HG03135 (cell line): ENCODE results near the gene MT1A.
"Not testable (repeated sequence)": the region's sequence is repeated elsewhere in the genome, so short reads cannot be mapped to it uniquely, and the experiment has no call there.

ENCODE experiments used
- ATAC-seq: cut with Tn5 transposase; IDR thresholded peaks from one replicate; pipeline ENCODE4 v1.9.1; 2021; ENCODE audit warnings: mild to moderate bottlenecking, moderate library complexity; ENCODE audit not compliant: unreplicated experiment

Gene MT1A

GRCh38 chr16:56652600-56652999, 14.1 kb downstream of the MT1A start:
- ATAC-seq, result no peak

GRCh38 chr16:56653218-56653617, 14.8 kb downstream of the MT1A start:
- ATAC-seq, result no peak

GRCh38 chr16:56657555-56658326, 19.3 kb downstream of the MT1A start, which contains the start of gene MT1F:
TSS of gene MT1F (plus strand) at chr16:56657959. CDS start at chr16:56658059, 100 bp downstream.
- ATAC-seq, result no peak

GRCh38 chr16:56658327-56658875, 19.9 kb downstream of the MT1A start:
- no peak for ATAC-seq

- ATAC-seq, result no peak
Measured at GRCh38 chr16:56662357-56663354, 24.2 kb downstream of the MT1A start.

GRCh38 chr16:56664506-56664905, 26.0 kb downstream of the MT1A start:
- ATAC-seq, result no peak

- not testable (repeated sequence) for ATAC-seq
Measured at GRCh38 chr16:56665286-56666261, 27.1 kb downstream of the MT1A start.

- ATAC-seq, result no peak
Measured at GRCh38 chr16:56667581-56668571, 29.4 kb downstream of the MT1A start, which contains the start of gene MT1G. TSS of gene MT1G (minus strand) at chr16:56668065. CDS start at chr16:56667993, 72 bp downstream.

- ATAC-seq, result no peak
Measured at GRCh38 chr16:56669005-56669839, 30.8 kb downstream of the MT1A start, which contains the start of gene MT1H. TSS of gene MT1H (plus strand) at chr16:56669814. CDS start at chr16:56669885, 71 bp downstream.

GRCh38 chr16:56669840-56670619, 31.6 kb downstream of the MT1A start:
- no peak for ATAC-seq

- ATAC-seq, result no peak
Measured at GRCh38 chr16:56670620-56670934, 32.1 kb downstream of the MT1A start.

- not testable (repeated sequence) for ATAC-seq
Measured at GRCh38 chr16:56671691-56672090, 33.2 kb downstream of the MT1A start.

GRCh38 chr16:56672171-56672570, 33.7 kb downstream of the MT1A start:
- not testable (repeated sequence) for ATAC-seq

- no peak for ATAC-seq
Measured at GRCh38 chr16:56672761-56673536, 34.5 kb downstream of the MT1A start.

GRCh38 chr16:56673921-56674320, 35.5 kb downstream of the MT1A start:
- ATAC-seq, result no peak

GRCh38 chr16:56674570-56674969, 36.1 kb downstream of the MT1A start:
- not testable (repeated sequence) for ATAC-seq
